ENCODE measurements around the gene SMIM32. TPM values are rescaled to one million over a fixed set of nuclear protein-coding genes. Genes with fewer than 3 reads are reported as not detected.

The SMIM32 gene
- total RNA-seq, 4 donors from 2014 or later: 5.8 to 18.4 (median 15.1) TPM

DNA sequence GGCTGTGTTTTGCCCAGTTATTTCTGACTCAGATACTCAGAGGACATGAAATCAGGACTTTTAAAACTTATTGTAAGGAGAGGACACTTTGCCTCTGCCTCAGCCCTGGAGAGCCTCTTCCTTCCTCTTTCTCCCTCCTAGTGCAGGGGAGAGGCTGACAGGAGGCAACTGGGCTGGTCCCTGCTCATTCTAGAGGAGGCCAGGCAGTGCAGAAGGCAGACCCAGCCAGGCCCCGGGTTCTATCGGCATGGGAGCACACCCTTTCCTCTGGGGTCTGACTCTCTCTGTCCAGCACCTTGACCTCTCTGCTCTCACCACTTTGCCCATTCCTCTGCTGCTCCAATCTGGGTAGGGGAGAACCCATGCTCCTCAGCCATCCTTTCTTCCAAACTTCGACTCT lies 16.0 kb upstream of the SMIM32 start:
- H3K27ac ChIP-seq: no peak overlapping the region
- H3K4me1 ChIP-seq: no peaks in the 10 kb centered on the region
- no peaks in the 10 kb centered on the region for H3K9me3 ChIP-seq
- TF ChIP-seq POLR2A (IDR thresholded peaks at IDR 0.05): no peak
- TF ChIP-seq, protein P1, sequence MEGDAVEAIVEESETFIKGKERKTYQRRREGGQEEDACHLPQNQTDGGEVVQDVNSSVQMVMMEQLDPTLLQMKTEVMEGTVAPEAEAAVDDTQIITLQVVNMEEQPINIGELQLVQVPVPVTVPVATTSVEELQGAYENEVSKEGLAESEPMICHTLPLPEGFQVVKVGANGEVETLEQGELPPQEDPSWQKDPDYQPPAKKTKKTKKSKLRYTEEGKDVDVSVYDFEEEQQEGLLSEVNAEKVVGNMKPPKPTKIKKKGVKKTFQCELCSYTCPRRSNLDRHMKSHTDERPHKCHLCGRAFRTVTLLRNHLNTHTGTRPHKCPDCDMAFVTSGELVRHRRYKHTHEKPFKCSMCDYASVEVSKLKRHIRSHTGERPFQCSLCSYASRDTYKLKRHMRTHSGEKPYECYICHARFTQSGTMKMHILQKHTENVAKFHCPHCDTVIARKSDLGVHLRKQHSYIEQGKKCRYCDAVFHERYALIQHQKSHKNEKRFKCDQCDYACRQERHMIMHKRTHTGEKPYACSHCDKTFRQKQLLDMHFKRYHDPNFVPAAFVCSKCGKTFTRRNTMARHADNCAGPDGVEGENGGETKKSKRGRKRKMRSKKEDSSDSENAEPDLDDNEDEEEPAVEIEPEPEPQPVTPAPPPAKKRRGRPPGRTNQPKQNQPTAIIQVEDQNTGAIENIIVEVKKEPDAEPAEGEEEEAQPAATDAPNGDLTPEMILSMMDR (IDR thresholded peaks at IDR 0.05): no peak
- no peaks in the 10 kb centered on the region for H3K27me3 ChIP-seq
- no peak for DNase-seq
- no peaks in the 10 kb centered on the region for H3K36me3 ChIP-seq
- H3K4me3 ChIP-seq: no peak overlapping the region

DNA sequence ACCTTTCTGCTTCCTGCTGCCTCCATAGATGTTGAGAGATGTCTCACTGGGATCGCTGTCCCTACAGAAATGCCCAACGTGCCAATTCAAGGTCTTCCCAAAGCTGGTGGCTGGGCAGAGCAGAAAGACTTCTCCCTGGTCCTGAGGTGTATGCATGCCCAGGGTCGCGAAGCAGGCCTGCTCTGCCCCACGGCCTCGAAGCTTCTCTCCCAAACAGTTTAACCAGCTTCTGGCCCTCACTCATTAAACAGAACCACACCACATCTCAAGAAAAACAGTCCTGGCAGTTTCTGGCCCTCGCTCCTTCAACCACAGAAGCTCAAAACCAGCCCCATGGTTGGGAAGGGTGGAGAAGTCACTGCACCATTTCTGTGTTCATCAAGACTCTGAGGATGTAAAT lies 14.7 kb upstream of the SMIM32 start:
- Histone ChIP-seq H3K27ac (no peak overlapping the region), H3K27me3 (no peaks in the 10 kb centered on the region), H3K4me1 (no peaks in the 10 kb centered on the region), H3K4me3 (no peak overlapping the region), H3K36me3 (no peaks in the 10 kb centered on the region), H3K9me3 (no peaks in the 10 kb centered on the region)
- DNase-seq: no peak
- TF ChIP-seq, protein P1 (IDR thresholded peaks at IDR 0.05): no peak
- no peak for TF ChIP-seq POLR2A (IDR thresholded peaks at IDR 0.05)

DNA sequence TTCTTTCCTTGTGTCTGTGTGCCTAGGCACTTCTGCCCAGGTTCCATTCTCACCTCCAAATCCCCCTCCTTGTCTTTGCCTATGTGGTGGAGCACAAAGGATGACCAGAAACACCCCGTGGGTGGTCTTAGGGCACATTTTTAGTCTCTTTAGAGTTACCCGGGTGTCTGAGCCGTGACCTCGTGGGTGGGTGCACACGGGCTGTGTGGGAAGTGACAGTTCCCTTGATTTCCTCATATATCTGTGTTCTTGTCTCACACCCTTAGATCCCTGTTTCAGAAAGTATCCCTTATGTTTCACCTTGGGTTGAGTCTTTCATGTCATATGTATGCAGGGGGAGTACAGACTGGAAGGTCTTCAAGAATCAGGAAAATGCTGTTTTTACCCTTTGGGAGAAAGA lies 13.4 kb upstream of the SMIM32 start:
- DNase-seq: no peak
- Histone ChIP-seq H3K4me1 (no peaks in the 10 kb centered on the region), H3K27ac (no peak overlapping the region), H3K36me3 (no peaks in the 10 kb centered on the region), H3K27me3 (no peaks in the 10 kb centered on the region), H3K9me3 (no peaks in the 10 kb centered on the region), H3K4me3 (no peak overlapping the region)
- TF ChIP-seq, protein P1 (IDR thresholded peaks at IDR 0.05): no peak

DNA sequence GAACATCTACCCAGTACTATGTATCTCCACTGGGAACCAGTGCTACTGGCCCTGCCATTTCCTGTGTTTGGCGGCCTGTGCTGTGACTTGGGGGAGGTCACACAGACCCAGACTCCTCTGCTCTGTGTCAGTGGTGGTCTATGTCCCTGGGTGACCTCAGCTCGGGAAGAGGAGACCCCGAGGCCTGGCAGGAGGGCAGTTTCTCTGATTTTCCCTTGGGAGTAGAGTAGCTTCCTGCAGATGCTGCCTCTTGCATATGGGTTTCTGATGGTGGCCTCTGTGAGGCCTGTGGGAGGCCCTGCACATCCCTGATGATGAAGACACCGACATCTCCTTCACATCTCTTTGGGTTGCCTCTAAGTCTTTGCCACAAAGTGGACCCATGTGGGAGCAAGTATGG lies 13.0 kb upstream of the SMIM32 start:
- TF ChIP-seq, protein P1 (IDR thresholded peaks at IDR 0.05): no peak
- no peak for TF ChIP-seq POLR2A (IDR thresholded peaks at IDR 0.05)

DNA sequence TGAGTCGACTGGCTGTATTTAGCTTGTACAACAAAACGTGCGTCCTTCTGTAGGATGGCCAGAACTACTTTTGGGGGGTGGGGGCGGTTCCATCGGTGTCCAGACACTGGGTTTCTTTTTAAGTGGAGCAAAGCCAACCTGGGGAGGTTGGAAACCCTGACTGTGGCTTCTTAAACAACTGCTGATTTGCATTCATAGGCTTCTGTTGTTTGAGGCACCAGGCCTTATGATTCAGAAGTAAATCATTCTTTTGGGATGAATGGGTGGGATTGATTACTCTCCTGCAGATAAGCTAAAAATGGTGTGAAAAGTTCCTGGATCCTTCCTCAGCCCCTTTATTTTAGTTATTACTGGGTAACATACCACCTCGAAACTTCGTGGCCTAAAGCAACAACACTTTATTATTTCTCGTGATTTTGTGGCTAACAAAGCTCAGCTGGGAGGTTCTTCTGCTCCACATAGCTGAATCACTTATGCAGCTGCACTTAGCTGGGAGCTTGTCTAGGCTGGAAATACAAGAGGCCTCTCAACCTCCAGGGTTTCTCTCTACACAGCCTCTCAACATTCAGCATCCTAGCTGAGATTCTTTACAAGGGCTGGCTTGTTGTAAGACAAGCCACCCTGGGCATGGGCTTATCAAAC lies 12.2 kb upstream of the SMIM32 start:
- Histone ChIP-seq H3K27me3 (no peaks in the 10 kb centered on the region), H3K4me3 (no peak overlapping the region), H3K36me3 (no peaks in the 10 kb centered on the region), H3K9me3 (no peaks in the 10 kb centered on the region), H3K27ac (no peak overlapping the region), H3K4me1 (no peaks in the 10 kb centered on the region)
- no peak for DNase-seq
- TF ChIP-seq, protein P1 (IDR thresholded peaks at IDR 0.05): no peak
- no peak for TF ChIP-seq POLR2A (IDR thresholded peaks at IDR 0.05)

More for the DNA sequence above, 13.0 kb upstream of the SMIM32 start:
- Histone ChIP-seq H3K27ac (no peak overlapping the region), H3K36me3 (no peaks in the 10 kb centered on the region), H3K4me3 (no peak overlapping the region), H3K9me3 (no peaks in the 10 kb centered on the region), H3K4me1 (no peaks in the 10 kb centered on the region), H3K27me3 (no peaks in the 10 kb centered on the region)
- no peak for DNase-seq
